Transverse colon (tissue), 4 donors: ENCODE measurements around the gene UBALD1.

Experiments used
- EP300 ChIP-seq: sonication (generic); formaldehyde crosslinking; IDR thresholded peaks from one replicate; pipeline ENCODE4 v1.6.1; 2017; ENCODE audit warnings: antibody characterized with exemption, low read depth
- POLR2A ChIP-seq: fragments of 450-650 bp; IDR thresholded peaks from one replicate; pipeline ENCODE4 v1.6.1; 2016; ENCODE audit warnings: antibody characterized with exemption, mild to moderate bottlenecking, moderate library complexity
- POLR2AphosphoS5 ChIP-seq, 3 donors: sonication (generic); formaldehyde crosslinking; IDR thresholded peaks; one replicate each; pipeline ENCODE4 v1.6.1; 2016; ENCODE audit warnings: antibody characterized with exemption in 3 of 3
- TF ChIP-seq, protein P1 (sequence below), 5 experiments: fragments of 200-600 bp in 3 of 5; fragments of 450-650 bp in 2 of 5; sonication (generic) in 3 of 5; IDR thresholded peaks; 1 replicate in 2 of 5; 2 replicates in 3 of 5; pipeline ENCODE4 v1.5.1; 2016 to 2017; ENCODE audit warnings: antibody characterized with exemption in 5 of 5, inconsistent platforms in 3 of 5, mild to moderate bottlenecking in 2 of 5, moderate library complexity in 1 of 5

DNA sequence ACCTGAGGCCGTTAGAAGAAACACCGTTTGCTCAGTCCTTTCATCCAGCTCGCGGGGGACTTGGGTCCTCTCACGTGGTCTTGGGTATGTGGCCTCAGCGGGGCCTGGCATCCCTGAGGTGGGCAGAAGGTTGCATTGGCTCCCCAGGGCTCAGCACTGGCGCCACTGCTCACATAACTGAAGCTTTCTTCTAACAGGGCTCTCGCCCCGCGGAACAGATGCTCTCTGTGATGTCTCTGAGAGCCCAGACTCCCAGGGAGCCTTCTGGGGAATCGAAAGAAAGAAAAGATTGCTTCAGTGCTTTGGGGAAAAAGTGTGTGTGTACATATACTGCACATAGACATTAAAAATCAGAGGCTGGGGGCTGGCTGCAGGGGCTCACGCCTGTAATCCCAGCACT, 20.1 kb upstream of the UBALD1 start:
- TF ChIP-seq, protein P1, sequence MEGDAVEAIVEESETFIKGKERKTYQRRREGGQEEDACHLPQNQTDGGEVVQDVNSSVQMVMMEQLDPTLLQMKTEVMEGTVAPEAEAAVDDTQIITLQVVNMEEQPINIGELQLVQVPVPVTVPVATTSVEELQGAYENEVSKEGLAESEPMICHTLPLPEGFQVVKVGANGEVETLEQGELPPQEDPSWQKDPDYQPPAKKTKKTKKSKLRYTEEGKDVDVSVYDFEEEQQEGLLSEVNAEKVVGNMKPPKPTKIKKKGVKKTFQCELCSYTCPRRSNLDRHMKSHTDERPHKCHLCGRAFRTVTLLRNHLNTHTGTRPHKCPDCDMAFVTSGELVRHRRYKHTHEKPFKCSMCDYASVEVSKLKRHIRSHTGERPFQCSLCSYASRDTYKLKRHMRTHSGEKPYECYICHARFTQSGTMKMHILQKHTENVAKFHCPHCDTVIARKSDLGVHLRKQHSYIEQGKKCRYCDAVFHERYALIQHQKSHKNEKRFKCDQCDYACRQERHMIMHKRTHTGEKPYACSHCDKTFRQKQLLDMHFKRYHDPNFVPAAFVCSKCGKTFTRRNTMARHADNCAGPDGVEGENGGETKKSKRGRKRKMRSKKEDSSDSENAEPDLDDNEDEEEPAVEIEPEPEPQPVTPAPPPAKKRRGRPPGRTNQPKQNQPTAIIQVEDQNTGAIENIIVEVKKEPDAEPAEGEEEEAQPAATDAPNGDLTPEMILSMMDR (IDR thresholded peaks at IDR 0.05), result no peak
- no peak for TF ChIP-seq POLR2A
- no peak for TF ChIP-seq EP300
- no peak for TF ChIP-seq POLR2AphosphoS5 (IDR thresholded peaks at IDR 0.05)
